ENCODE results near the gene ADAT3.

ADAT3 gene

DNA sequence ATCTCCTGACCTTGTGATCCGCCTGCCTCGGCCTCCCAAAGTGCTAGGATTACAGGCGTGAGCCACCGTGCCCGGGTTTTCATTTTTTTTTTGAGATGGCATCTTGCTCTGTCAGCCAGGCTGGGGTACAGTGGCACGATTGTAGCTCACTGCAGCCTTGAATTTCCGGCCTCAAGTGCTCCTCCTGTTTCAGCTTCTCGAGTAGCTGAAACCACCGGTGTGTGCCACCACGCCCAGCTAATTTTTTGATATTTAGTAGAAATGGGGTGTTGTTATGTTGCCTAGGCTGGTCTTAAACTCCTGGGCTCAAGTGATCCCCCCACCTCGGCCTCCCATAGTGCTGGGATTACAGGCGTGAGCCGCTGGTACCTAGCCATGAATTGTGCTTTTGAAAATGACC is 5.9 kb downstream of the ADAT3 start:
- peaks cover 12% of the 10 kb centered on the region for H3K36me3 ChIP-seq (ENCODE audit: insufficient read depth, low read length)
- no peak overlapping the region for H3K4me3 ChIP-seq (ENCODE audit: low read length)
- peaks cover 19% of the 10 kb centered on the region for H3K4me1 ChIP-seq (ENCODE audit: control insufficient read depth, insufficient read depth, low read length)
- H3K4me2 ChIP-seq (ENCODE audit: low read length), result no peak overlapping the region
- H3K27me3 ChIP-seq (ENCODE audit: control insufficient read depth, insufficient read depth, low read length), result no peaks in the 10 kb centered on the region
- no peak overlapping the region for H3K9ac ChIP-seq (ENCODE audit: low read depth, low read length)
- no peaks in the 10 kb centered on the region for H3K9me3 ChIP-seq (replicated peaks; ENCODE audit: low read length)

DNA sequence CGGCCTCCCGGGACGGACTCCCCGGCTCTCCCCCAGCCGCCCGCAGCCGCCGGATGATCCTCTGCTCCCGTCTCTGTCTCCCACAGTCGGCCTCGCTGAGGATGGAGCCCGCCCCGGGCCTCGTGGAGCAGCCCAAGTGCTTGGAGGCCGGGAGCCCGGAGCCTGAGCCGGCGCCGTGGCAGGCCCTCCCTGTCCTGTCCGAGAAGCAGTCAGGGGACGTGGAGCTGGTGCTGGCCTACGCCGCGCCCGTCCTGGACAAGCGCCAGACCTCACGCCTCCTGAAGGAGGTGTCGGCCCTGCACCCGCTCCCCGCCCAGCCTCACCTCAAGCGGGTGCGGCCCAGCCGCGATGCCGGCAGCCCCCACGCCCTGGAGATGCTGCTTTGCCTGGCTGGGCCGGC is 6.8 kb downstream of the ADAT3 start:
- peaks cover 19% of the 10 kb centered on the region for H3K4me1 ChIP-seq (ENCODE audit: control insufficient read depth, insufficient read depth, low read length)
- H3K9ac ChIP-seq (ENCODE audit: low read depth, low read length), result no peak overlapping the region

GRCh38 chr19:1912760-1913505 is 7.7 kb downstream of the ADAT3 start:
- no peak overlapping the region for H3K4me2 ChIP-seq (ENCODE audit: low read length)
- H3K4me3 ChIP-seq (ENCODE audit: low read length), result no peak overlapping the region
- no peak overlapping the region for H3K9ac ChIP-seq (ENCODE audit: low read depth, low read length)
- no peaks in the 10 kb centered on the region for H3K27me3 ChIP-seq (ENCODE audit: control insufficient read depth, insufficient read depth, low read length)
- no peaks in the 10 kb centered on the region for H3K9me3 ChIP-seq (replicated peaks; ENCODE audit: low read length)
- H3K4me1 ChIP-seq (ENCODE audit: control insufficient read depth, insufficient read depth, low read length), result peaks cover 13% of the 10 kb centered on the region
- H3K36me3 ChIP-seq (ENCODE audit: insufficient read depth, low read length), result peaks cover 18% of the 10 kb centered on the region

More for the DNA sequence above, 6.8 kb downstream of the ADAT3 start:
- no peak overlapping the region for H3K4me2 ChIP-seq (ENCODE audit: low read length)
- no peaks in the 10 kb centered on the region for H3K9me3 ChIP-seq (replicated peaks; ENCODE audit: low read length)
- H3K36me3 ChIP-seq (ENCODE audit: insufficient read depth, low read length), result peaks cover 12% of the 10 kb centered on the region
- H3K27me3 ChIP-seq (ENCODE audit: control insufficient read depth, insufficient read depth, low read length), result no peaks in the 10 kb centered on the region
- H3K4me3 ChIP-seq (ENCODE audit: low read length), result no peak overlapping the region

DNA sequence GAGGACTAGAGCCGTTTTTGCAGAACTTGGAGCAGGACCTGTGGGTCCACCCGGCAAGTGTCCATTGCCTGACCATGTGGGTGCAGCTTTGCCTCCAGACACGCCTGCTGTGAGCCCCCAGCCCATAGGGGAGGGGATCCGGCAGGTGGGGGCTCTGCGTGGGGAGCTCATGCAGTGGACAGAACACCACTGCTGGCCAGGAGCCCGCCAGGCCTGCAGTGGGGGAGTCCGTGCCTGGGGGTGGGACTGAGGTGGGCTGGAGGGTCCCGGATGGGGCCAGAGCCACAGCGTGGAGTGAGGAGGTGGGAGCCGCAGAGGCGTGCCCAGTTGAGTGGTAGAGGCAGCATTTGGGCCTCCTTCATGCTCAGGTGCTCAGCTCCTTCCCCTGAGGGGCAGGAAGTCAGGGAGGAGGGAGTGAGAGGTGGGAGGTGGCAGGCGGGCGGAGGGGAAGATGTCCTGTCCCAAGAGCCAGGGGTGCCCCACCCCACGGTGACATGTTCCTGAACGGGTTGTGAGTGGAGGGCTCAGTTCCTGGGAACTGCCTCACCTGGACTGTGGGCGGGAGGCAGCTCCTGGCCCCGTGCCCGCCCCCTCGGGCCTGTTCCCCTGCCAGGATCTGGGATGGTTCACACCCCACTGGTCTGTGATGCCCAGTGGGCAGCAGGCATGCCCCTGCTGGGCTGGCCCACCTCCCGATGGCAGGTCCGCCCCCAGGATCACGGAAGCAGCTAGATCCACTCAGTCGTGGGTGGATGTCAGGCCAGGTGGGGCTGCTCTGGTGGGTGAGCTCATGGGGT is 8.8 kb downstream of the ADAT3 start:
- Histone ChIP-seq H3K36me3 (ENCODE audit: insufficient read depth, low read length) (peaks cover 18% of the 10 kb centered on the region), H3K4me3 (ENCODE audit: low read length) (no peak overlapping the region), H3K27me3 (ENCODE audit: control insufficient read depth, insufficient read depth, low read length) (no peaks in the 10 kb centered on the region), H3K4me2 (ENCODE audit: low read length) (no peak overlapping the region), H3K9me3 (replicated peaks; ENCODE audit: low read length) (no peaks in the 10 kb centered on the region), H3K4me1 (ENCODE audit: control insufficient read depth, insufficient read depth, low read length) (peaks cover 11% of the 10 kb centered on the region), H3K9ac (ENCODE audit: low read depth, low read length) (no peak overlapping the region)

DNA sequence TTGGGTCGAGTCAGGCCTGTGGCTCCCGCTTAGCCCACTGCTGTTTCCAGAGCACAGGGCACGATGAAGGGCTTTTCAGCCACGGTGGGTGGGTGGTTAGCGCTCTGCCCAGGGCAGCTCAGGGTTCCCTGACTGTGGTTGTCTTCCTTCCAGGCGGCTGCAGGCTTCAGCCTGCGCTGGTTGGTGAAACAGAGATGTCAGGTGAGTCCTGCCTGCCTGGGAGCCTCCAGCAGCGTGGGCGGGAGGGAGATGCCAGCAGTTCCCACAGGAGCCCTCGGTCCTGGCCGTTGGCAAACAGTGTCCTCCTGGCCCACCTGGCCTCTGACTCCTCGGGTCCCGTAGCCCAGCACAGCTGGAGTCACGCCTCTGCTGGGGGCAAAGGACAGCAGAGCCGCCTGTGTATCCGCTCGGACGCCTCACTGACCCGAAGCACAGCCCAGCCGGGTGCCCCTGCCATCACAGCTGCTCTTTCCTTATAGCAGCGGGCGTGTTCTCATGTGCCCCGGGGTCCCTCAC is 9.7 kb downstream of the ADAT3 start:
- Histone ChIP-seq H3K27me3 (ENCODE audit: control insufficient read depth, insufficient read depth, low read length) (no peaks in the 10 kb centered on the region), H3K4me1 (ENCODE audit: control insufficient read depth, insufficient read depth, low read length) (peaks cover 3% of the 10 kb centered on the region), H3K4me3 (ENCODE audit: low read length) (no peak overlapping the region), H3K36me3 (ENCODE audit: insufficient read depth, low read length) (peaks cover 18% of the 10 kb centered on the region), H3K9me3 (replicated peaks; ENCODE audit: low read length) (no peaks in the 10 kb centered on the region), H3K9ac (ENCODE audit: low read depth, low read length) (no peak overlapping the region), H3K4me2 (ENCODE audit: low read length) (no peak overlapping the region)

GRCh38 chr19:1917146-1917545 is 11.9 kb downstream of the ADAT3 start:
- Histone ChIP-seq H3K4me2 (ENCODE audit: low read length) (no peak overlapping the region), H3K27me3 (ENCODE audit: control insufficient read depth, insufficient read depth, low read length) (no peaks in the 10 kb centered on the region), H3K4me1 (ENCODE audit: control insufficient read depth, insufficient read depth, low read length) (no peaks in the 10 kb centered on the region), H3K9ac (ENCODE audit: low read depth, low read length) (no peak overlapping the region), H3K4me3 (ENCODE audit: low read length) (no peak overlapping the region), H3K36me3 (ENCODE audit: insufficient read depth, low read length) (peaks cover 31% of the 10 kb centered on the region), H3K9me3 (replicated peaks; ENCODE audit: low read length) (no peaks in the 10 kb centered on the region)

DNA sequence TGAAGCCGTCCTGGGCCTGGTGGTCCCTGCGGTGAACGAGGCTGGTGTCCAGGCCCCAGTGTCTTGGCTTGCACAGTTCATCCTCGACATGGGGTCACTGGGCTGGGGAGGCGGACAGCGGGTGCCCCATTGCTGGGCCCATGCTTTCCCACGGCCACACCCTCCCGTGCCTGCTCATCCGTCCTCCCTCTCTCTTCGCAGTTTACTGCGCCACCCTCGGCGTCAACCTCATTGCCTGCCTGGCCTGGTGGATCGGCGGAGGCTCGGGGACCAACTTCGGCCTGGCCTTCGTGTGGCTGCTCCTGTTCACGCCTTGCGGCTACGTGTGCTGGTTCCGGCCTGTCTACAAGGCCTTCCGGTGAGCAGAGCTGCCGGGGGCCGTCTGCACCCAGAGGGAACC is 12.7 kb downstream of the ADAT3 start:
- no peak overlapping the region for H3K4me2 ChIP-seq (ENCODE audit: low read length)
- no peaks in the 10 kb centered on the region for H3K9me3 ChIP-seq (replicated peaks; ENCODE audit: low read length)
- no peak overlapping the region for H3K4me3 ChIP-seq (ENCODE audit: low read length)
- no peaks in the 10 kb centered on the region for H3K4me1 ChIP-seq (ENCODE audit: control insufficient read depth, insufficient read depth, low read length)
- no peaks in the 10 kb centered on the region for H3K27me3 ChIP-seq (ENCODE audit: control insufficient read depth, insufficient read depth, low read length)
- H3K9ac ChIP-seq (ENCODE audit: low read depth, low read length), result no peak overlapping the region
- H3K36me3 ChIP-seq (ENCODE audit: insufficient read depth, low read length), result peaks cover 34% of the 10 kb centered on the region

DNA sequence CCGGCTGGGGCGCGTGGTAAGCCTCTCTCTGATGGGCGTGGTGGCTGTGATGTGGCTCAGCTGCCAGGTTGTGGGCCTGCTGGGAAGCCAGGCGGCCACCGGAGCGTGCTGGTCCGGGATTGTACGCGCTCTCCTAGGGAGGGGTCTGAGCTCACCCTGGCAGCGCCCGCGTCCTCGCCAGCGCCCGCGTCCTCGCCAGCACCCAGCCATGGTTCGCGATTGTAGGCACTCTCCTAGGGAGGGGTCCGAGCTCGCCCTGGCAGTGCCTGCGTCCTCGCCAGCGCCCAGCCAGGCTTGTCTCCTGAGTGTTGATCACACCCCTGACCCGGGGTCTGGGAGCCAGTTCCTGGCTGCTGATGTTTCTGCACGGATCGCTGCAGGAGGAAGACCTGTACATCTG is 13.8 kb downstream of the ADAT3 start:
- Histone ChIP-seq H3K4me1 (ENCODE audit: control insufficient read depth, insufficient read depth, low read length) (no peaks in the 10 kb centered on the region), H3K4me3 (ENCODE audit: low read length) (no peak overlapping the region), H3K4me2 (ENCODE audit: low read length) (no peak overlapping the region), H3K9ac (ENCODE audit: low read depth, low read length) (no peak overlapping the region), H3K27me3 (ENCODE audit: control insufficient read depth, insufficient read depth, low read length) (no peaks in the 10 kb centered on the region), H3K9me3 (replicated peaks; ENCODE audit: low read length) (no peaks in the 10 kb centered on the region), H3K36me3 (ENCODE audit: insufficient read depth, low read length) (peaks cover 30% of the 10 kb centered on the region)

DNA sequence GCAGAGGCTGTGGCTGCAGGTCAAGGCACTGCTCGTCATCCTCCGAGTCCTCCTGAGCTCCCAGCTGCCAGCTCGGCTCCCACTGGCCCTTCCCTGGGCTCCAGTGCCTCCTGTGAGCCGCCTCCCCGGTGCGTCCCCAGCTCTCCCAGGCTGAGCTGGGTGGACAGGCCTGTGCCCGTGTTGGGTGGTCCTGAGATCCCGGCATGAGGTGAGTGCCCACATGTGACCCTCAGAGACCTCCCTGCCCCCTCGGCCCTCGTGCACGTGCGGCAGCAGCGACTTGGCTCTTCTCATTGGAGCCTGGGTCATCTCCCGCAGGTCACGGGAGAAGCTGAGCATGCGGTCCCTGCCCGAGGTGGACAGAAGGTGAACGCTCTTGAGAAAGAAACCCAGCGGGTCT is 15.4 kb downstream of the ADAT3 start:
- H3K4me2 ChIP-seq (ENCODE audit: low read length), result no peak overlapping the region
- H3K4me3 ChIP-seq (ENCODE audit: low read length), result no peak overlapping the region
- no peaks in the 10 kb centered on the region for H3K4me1 ChIP-seq (ENCODE audit: control insufficient read depth, insufficient read depth, low read length)
- H3K9ac ChIP-seq (ENCODE audit: low read depth, low read length), result no peak overlapping the region
- H3K36me3 ChIP-seq (ENCODE audit: insufficient read depth, low read length), result peaks cover 39% of the 10 kb centered on the region
- no peaks in the 10 kb centered on the region for H3K27me3 ChIP-seq (ENCODE audit: control insufficient read depth, insufficient read depth, low read length)
- H3K9me3 ChIP-seq (replicated peaks; ENCODE audit: low read length), result no peaks in the 10 kb centered on the region

DNA sequence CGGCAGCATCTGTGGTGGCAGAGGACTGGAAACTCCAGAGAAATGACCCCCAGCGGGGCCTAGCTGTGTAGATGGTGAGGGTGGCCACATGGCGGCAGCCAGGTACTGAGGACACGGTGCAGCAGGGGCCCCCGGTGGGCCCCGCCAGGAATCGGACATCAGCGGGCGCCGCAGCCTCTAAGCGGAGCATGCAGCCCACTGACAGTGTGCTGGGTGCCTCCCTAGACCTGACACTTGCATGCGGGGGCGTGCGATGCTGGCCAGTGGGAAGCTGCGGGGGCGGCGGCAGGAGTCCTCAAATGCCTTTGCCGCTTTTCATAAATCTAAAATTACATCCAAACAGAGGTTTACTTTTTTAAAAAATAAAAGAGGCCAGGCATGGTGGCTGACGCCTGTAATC is 16.1 kb downstream of the ADAT3 start:
- H3K36me3 ChIP-seq (ENCODE audit: insufficient read depth, low read length), result peaks cover 39% of the 10 kb centered on the region
- no peak overlapping the region for H3K4me3 ChIP-seq (ENCODE audit: low read length)
- no peaks in the 10 kb centered on the region for H3K4me1 ChIP-seq (ENCODE audit: control insufficient read depth, insufficient read depth, low read length)
- H3K9ac ChIP-seq (ENCODE audit: low read depth, low read length), result no peak overlapping the region
- H3K27me3 ChIP-seq (ENCODE audit: control insufficient read depth, insufficient read depth, low read length), result no peaks in the 10 kb centered on the region
- H3K9me3 ChIP-seq (replicated peaks; ENCODE audit: low read length), result no peaks in the 10 kb centered on the region
- no peak overlapping the region for H3K4me2 ChIP-seq (ENCODE audit: low read length)

DNA sequence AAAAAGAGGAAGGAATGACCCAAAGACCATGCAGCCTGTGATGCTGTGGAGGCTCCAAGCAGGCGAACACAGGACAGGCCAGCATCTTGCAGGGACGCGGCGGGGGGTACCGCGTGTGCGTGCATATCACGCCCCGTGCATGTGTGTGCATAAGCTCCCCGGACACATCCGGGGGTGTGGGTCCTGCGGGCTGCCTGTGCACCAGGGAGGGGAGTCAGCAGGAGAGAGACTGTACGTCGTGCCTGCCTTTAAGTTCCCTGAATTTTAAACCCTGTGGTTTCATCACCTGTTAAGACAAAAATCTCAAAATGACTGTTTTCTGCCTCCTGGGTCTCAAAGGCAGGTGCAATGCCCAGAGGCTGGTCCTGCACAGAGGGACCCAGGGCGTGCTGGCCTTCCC is 16.6 kb downstream of the ADAT3 start:
- no peak overlapping the region for H3K4me2 ChIP-seq (ENCODE audit: low read length)
- no peaks in the 10 kb centered on the region for H3K4me1 ChIP-seq (ENCODE audit: control insufficient read depth, insufficient read depth, low read length)
- no peak overlapping the region for H3K4me3 ChIP-seq (ENCODE audit: low read length)
- no peaks in the 10 kb centered on the region for H3K27me3 ChIP-seq (ENCODE audit: control insufficient read depth, insufficient read depth, low read length)
- peaks cover 39% of the 10 kb centered on the region for H3K36me3 ChIP-seq (ENCODE audit: insufficient read depth, low read length)
- H3K9me3 ChIP-seq (replicated peaks; ENCODE audit: low read length), result no peaks in the 10 kb centered on the region
- no peak overlapping the region for H3K9ac ChIP-seq (ENCODE audit: low read depth, low read length)

All from skeletal muscle satellite cell (primary cell).